Stimulated activated CD8-positive, alpha-beta memory T cell treated with anti-CD3 and anti-CD28 coated beads, Interleukin-15, amount 100 ng/mL, for 24 hours (primary cell): ENCODE results near the gene MTHFD2L.

Source experiments
- DNase-seq: peaks from one replicate; pipeline ENCODE4 v3.0.0-alpha.2; 2020; ENCODE audit warnings: low read depth

The MTHFD2L gene

GRCh38 chr4:74307170-74307569, 149.3 kb downstream of the MTHFD2L start:
- no peak for DNase-seq

DNA sequence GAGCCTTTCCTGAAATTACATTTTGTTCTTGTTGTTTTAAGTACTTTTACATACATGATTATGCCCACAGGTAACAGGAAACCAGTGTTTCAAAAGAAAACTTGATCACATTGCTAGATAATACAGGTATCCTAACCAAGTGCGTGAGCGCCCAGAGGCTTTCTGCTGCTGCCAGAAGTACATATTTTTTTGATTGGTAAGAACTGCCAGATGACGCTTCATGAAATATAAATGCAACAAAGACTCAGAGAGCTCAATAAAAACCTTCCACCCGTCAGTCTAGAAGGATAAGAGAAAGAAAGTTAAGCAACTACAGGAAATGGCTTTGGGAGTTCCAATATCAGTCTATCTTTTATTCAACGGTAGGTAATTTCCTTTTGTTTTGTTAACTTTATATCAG, 150.3 kb downstream of the MTHFD2L start, which contains the start of gene EPGN:
EPGN (plus strand) TSS at position 256 of the 400 bp plus-strand sequence; CDS start at position 320, 64 bp downstream.
- no peak for DNase-seq

GRCh38 chr4:74309223-74309622, 151.3 kb downstream of the MTHFD2L start:
- no peak for DNase-seq

GRCh38 chr4:74311696-74312313, 153.9 kb downstream of the MTHFD2L start:
- DNase-seq = no peak

GRCh38 chr4:74314329-74314728, 156.4 kb downstream of the MTHFD2L start:
- no peak for DNase-seq

DNA sequence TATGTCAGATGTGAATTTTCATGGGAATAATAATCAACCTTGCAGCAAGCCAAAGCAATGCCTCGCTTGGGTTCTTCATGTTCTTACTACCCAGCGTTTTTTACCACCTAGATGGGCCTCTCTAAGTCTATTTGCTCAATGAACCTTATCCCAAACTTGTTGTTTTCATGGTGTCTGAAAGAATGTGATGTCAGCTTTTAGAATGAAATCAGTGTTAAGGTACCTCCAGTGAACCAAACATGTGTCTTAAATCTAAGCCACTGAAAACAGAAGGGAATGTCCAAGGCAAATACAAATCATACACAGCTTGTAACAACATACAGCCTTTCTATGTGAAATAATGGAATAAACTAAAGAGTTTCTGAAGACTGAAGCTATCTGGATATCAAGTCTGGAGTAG, 157.0 kb downstream of the MTHFD2L start:
- DNase-seq = no peak

DNA sequence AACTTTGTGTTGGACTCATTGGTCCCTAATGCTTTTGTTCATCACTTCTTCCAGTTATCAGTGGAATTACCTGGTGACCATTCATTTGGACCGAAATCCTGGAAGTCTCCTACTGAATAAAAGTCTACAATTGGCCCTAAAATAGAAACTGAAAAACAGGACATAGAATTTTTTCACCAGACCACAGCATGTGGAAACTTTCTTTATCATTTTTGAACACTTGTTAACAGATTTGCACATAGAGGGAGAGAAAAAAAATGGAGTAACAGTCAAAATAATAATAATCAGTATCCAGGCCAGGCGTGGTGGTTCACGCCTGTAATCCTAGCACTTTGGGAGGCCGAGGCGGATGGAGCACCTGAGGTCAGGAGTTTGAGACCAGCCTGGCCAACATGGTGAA, 157.5 kb downstream of the MTHFD2L start:
- DNase-seq = no peak

GRCh38 chr4:74316397-74316796, 158.5 kb downstream of the MTHFD2L start:
- no peak for DNase-seq

- no peak for DNase-seq
Measured at GRCh38 chr4:74317616-74318246, 159.8 kb downstream of the MTHFD2L start.

DNA sequence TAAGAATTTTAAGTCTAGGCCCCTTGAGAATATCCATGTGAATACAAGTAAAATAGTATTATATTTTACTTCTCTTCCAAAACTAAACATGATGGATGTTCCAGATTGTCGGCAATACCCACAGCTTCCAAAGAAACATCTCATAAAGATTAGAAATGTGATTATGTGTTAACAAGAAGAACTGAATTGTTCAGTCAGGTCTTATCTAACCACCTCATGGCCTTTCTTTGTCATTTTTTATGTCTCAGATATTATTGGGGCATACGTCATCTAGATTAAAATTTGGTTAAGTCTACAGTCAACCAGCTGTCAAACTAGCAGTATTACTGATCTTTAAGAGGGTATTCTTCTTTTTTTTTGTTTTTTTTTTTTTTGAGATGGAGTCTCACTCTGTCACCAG, 160.4 kb downstream of the MTHFD2L start:
- no peak for DNase-seq

- no peak for DNase-seq
Measured at GRCh38 chr4:74319470-74319869, 161.6 kb downstream of the MTHFD2L start.

DNA sequence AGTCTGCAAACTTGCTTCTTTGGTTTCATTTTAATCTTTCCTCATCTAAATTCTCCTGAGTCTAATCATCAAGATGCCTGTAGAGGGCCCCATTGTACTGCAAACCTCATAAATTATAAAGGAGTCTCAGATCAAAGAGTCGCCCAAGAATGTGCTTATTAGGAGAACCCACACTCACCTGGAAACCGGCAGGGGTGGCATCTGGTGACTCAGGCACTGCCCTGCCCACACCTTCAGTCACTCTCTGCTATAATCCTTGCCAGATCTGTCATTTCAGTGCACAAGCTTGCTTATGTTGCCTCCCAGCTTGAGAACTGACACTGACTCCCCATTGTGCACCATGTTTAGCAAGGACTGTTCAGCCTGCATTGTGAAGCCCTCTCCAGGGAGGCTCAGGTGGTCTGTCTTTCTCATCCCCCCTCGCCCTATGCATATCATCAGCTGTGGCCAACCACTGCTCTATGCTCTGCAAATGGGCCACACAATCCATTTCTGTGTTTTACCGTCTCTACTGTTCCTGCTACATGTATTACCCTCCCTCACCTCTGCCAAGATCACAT, 162.7 kb downstream of the MTHFD2L start:
- DNase-seq = no peak

GRCh38 chr4:74322301-74322700, 164.4 kb downstream of the MTHFD2L start:
- no peak for DNase-seq

DNA sequence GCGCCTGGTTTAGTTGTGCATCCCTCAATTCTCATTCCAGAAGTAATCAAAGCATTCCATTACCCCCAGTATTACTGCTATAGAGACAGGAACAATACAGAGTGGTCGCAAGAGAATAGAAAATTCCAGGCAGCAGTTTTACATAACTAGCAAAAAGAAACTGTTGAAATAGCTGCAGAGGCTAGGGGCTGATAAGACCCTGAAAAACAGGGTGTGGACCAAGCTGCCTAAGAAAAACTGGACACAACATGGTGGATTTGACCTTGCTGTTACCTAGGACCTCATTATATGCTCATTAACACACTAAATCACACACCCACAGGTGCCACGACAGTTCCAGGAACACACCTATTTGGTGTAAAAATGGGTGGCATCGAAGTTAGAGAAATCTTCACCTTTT, 165.7 kb downstream of the MTHFD2L start:
- no peak for DNase-seq

- no peak for DNase-seq
Measured at GRCh38 chr4:74324262-74324661, 166.3 kb downstream of the MTHFD2L start.

DNA sequence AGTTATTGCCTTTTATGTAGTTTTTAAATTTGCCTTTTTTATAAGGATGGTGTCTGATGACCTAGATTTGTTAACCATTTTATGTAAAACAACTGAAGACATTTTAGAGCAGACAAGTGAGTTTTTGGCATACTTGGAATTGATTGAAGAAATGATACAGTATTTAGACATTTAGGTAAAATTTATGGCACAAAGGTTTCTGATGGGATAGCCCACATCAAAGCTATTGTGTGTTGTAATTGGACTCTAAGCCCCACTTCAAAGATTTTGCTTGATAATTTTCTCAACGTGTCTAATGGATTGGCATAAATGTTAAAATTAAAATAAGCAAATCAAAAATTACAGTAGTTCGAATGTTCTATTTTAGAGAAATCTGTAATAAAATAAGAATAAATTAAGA, 168.0 kb downstream of the MTHFD2L start:
- DNase-seq = no peak

GRCh38 chr4:74327762-74328161, 169.8 kb downstream of the MTHFD2L start:
- no peak for DNase-seq

- no peak for DNase-seq
Measured at GRCh38 chr4:74328501-74328900, 170.6 kb downstream of the MTHFD2L start.

DNA sequence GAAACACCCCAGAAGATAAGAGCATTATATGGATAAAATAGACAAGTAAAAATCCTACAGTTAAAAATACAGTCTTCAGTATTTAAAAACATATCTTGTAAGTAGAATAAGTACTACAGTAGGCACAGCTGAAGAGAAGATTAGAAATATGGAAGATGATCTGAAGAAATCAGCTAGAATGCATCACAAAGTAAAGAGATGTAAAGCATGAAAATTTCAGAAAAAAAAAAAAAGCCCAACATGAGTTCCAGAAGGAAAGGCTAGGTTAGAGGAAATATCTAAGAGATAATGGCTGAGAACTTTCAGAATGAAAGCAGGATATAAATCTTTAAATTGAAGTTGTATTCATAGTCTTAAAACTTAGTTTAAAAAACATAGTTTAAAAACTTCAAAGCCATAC, 171.4 kb downstream of the MTHFD2L start:
- DNase-seq = no peak

GRCh38 chr4:74330295-74330750, 172.4 kb downstream of the MTHFD2L start:
- no peak for DNase-seq

DNA sequence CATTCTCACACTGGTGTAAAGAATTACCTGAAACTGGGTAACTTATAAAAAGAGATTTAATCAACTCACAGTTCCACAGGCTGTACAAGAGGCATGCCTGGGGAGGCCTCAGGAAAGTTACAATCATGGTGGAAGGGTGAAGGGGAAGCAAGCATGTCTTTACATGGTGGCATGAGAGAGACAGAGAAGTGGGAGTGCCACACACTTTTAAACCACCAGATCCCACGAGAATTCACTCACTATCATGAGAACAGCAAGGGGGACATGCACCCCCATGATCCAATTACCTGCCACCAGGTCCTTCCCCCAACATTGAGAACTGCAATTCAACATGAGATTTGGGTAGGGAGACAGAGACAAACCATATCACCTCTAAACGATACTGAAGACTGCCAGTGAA, 173.3 kb downstream of the MTHFD2L start:
- no peak for DNase-seq

DNA sequence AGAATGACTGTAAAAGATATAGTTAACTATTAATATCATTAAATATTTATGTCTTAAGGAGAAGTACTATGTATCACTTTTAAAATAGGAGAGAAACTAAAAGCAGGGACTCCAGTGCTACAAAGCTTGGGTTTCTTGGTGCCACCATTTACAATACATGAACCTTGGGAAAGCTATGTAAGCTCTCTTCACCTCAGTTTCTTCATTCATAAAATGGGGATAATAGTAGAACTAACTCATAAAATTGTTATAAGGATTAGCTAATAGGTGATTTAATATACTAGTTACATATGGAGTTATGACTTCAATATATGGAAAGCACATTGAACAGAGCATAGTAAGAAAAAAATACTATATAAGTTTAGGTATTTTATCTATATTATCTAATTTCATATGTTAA, 174.0 kb downstream of the MTHFD2L start:
- no peak for DNase-seq

DNA sequence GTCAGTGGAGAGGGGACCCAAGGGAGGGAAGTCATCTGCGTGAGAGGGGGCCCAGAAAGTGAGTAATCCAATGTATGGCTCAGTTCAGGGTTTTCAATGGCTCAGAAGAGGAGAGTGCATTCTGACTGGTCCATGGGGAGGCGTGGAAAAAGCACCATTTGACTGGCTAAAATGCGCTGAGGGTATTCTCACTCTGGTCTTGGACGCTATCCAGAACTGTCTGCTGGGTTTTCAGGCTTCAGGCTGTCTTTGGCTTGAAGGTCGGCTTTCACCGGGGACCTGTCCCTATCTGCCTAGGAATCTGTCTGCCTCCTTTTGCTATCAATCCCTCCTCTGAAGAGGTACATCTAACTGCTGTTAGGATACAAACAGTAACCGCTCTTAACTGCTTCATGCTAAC, 176.7 kb downstream of the MTHFD2L start:
- DNase-seq = no peak
